GM23248 (cell line): Measurements from ENCODE around the gene CPN2. TPM values are rescaled to one million over a fixed set of nuclear protein-coding genes. Genes with fewer than 3 reads are reported as not detected.

Experiments used
- DNase-seq: peaks from one replicate; pipeline ENCODE4 v3.0.0-alpha.2; 2015
- H2AFZ ChIP-seq: fragments of 200-600 bp; sonication (generic); 2 replicates; pipeline ENCODE4 v1.6.1; 2016; ENCODE audit warnings: antibody characterized with exemption
- H3F3A ChIP-seq: fragments of 200-600 bp; sonication (generic); 2 replicates; pipeline ENCODE4 v1.6.1; 2016; ENCODE audit warnings: mild to moderate bottlenecking, antibody characterized with exemption, mixed run types; ENCODE audit not compliant: insufficient read depth
- H3K27ac ChIP-seq: fragments of 200-600 bp; sonication (generic); 2 replicates; pipeline ENCODE4 v1.5.1; 2016; ENCODE audit warnings: mild to moderate bottlenecking
- H3K27me3 ChIP-seq: fragments of 200-600 bp; sonication (generic); replicated peaks from 2 replicates; pipeline ENCODE4 v1.6.1; 2016; ENCODE audit warnings: mild to moderate bottlenecking; ENCODE audit not compliant: insufficient read depth
- H3K36me3 ChIP-seq: fragments of 200-600 bp; sonication (generic); 2 replicates; pipeline ENCODE4 v1.6.1; 2016; ENCODE audit warnings: low read depth, mild to moderate bottlenecking
- H3K4me1 ChIP-seq: fragments of 200-600 bp; sonication (generic); 2 replicates; pipeline ENCODE4 v1.6.1; 2016; ENCODE audit warnings: mild to moderate bottlenecking; ENCODE audit not compliant: insufficient read depth
- H3K4me2 ChIP-seq: fragments of 200-600 bp; sonication (generic); one replicate; pipeline ENCODE4 v1.6.1; 2016; ENCODE audit warnings: mild to moderate bottlenecking; ENCODE audit not compliant: unreplicated experiment
- H3K4me3 ChIP-seq: fragments of 200-600 bp; sonication (generic); 2 replicates; pipeline ENCODE4 v1.5.1; 2016; ENCODE audit warnings: mild to moderate bottlenecking
- H3K79me2 ChIP-seq: fragments of 200-600 bp; sonication (generic); 2 replicates; pipeline ENCODE4 v1.6.1; 2016; ENCODE audit warnings: mild to moderate bottlenecking; ENCODE audit not compliant: insufficient read depth
- H3K9ac ChIP-seq: fragments of 200-600 bp; sonication (generic); 2 replicates; pipeline ENCODE4 v1.6.1; 2016; ENCODE audit warnings: mild to moderate bottlenecking
- H3K9me2 ChIP-seq: fragments of 200-600 bp; sonication (generic); 2 replicates; pipeline ENCODE4 v1.6.1; 2016; ENCODE audit warnings: mixed run types, mild to moderate bottlenecking, moderate library complexity; ENCODE audit not compliant: insufficient read depth
- H3K9me3 ChIP-seq: fragments of 200-600 bp; sonication (generic); one replicate; pipeline ENCODE4 v1.6.1; 2017; ENCODE audit warnings: low read depth
- H4K20me1 ChIP-seq: fragments of 200-600 bp; sonication (generic); 2 replicates; pipeline ENCODE4 v1.6.0; 2016; ENCODE audit not compliant: insufficient read depth
- EZH2 ChIP-seq: fragments of 200-600 bp; sonication (generic); IDR thresholded peaks from 2 replicates; pipeline ENCODE4 v1.6.1; 2018; ENCODE audit warnings: antibody characterized with exemption, mild to moderate bottlenecking; ENCODE audit not compliant: insufficient read depth, poor library complexity, severe bottlenecking
- EZH2phosphoT487 ChIP-seq: fragments of 200-600 bp; sonication (generic); IDR thresholded peaks from 2 replicates; pipeline ENCODE4 v1.6.1; 2018; ENCODE audit warnings: antibody characterized with exemption, moderate library complexity, mild to moderate bottlenecking, low read depth; ENCODE audit not compliant: insufficient read depth
- WGBS, 2 experiments: methylation state at CpG; one replicate each; pipeline ENCODE4 v1.1.6; 2015 to 2017; ENCODE audit warnings: low lambda C conversion rate in 2 of 2, low coverage in 1 of 2; ENCODE audit errors: missing lambda C conversion rate in 2 of 2; 5-methylcytosine and 5-hydroxymethylcytosine counted together
- in situ Hi-C: fragments of 300-500 bp; cut with MboI; formaldehyde crosslinking; loops from 2 replicates; pipeline ENCODE4 v1.15.0; 2020
- polyA plus RNA-seq: library from polyadenylated mRNA; unstranded; fragments of >200 nt; fragmentation: Nextera tagmentation; extraction: Ambion mirVana; gene quantifications from 2 replicates; pipeline ENCODE4 v1.2.1, GENCODE V29; 2016
- total RNA-seq: library from RNA; depleted of rRNA; stranded (reverse); fragments of >200 nt; shearing (Covaris generic); gene quantifications from 2 replicates; pipeline ENCODE4 v1.2.3, GENCODE V29; 2014

The CPN2 gene
- total and polyA plus RNA-seq, 2 experiments from 2014 or later, result not detected

DNA sequence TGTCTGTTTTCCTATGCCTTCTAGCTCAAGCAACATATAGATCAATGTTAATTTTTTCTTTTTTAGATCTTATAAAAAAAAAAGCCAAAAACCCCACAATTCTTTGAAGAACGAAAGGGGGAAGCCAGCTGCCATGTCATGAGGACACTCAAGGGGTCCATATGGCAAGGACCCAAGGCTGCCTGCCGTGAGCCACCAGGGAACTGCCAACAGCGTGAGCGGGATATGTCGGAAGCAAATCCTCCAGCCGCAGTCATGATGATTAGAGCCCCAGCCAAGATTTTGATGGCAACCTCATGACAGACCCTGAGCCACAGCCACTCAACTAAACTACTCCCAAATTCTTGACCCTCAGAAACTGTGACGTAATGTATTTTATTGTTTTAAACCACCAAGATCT is 41.4 kb upstream of the CPN2 start:
- no peaks in the 10 kb centered on the region for H3K4me1 ChIP-seq
- H3K9ac ChIP-seq, result no peak overlapping the region
- H3K36me3 ChIP-seq, result no peaks in the 10 kb centered on the region
- no peaks in the 10 kb centered on the region for H4K20me1 ChIP-seq
- 87 to 88% methylated on average over 7 of the region's 7 CpGs for WGBS, 2 experiments
- no peak for DNase-seq
- H3K9me3 ChIP-seq, result no peaks in the 10 kb centered on the region
- H3K27ac ChIP-seq, result no peak overlapping the region
- no peak overlapping the region for H2AFZ ChIP-seq
- no peak overlapping the region for H3K4me2 ChIP-seq
- H3K79me2 ChIP-seq, result no peaks in the 10 kb centered on the region
- H3K27me3 ChIP-seq, result peaks cover 7% of the 10 kb centered on the region
- H3K9me2 ChIP-seq, result no peaks in the 10 kb centered on the region
- H3K4me3 ChIP-seq, result no peak overlapping the region
- TF ChIP-seq EZH2 (no peak), EZH2phosphoT487 (no peak)
- peaks cover 4% of the 10 kb centered on the region; the same call in 1 of the 2 replicates for H3F3A ChIP-seq
- in situ Hi-C loops, result no loop called here

DNA sequence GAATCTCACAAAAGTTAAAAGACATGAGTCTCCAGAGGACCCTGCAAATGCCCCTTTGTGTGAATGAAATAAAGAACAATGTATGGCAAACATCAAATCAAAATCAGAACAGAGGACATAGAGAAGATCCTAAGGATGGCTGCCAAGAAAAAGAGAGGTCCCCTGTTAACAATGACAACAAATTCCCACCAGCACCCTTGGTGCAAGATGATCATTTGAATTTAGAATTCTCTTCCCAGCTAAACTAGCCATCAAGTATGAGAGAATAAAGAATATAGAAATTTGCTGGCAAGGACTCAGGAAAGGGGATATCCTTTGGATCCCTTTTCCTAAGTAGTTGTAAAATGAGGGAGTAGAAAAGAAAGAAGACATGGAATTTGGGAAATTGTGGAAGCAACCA is 39.7 kb upstream of the CPN2 start:
- no peaks in the 10 kb centered on the region for H3K36me3 ChIP-seq
- no peaks in the 10 kb centered on the region for H3K79me2 ChIP-seq
- no peak overlapping the region for H3K4me2 ChIP-seq
- no peak overlapping the region for H3K27ac ChIP-seq
- no peaks in the 10 kb centered on the region for H3K9me2 ChIP-seq
- no peaks in the 10 kb centered on the region for H3K4me1 ChIP-seq
- no peak overlapping the region for H3K4me3 ChIP-seq
- DNase-seq, result no peak
- no peak overlapping the region for H3K9ac ChIP-seq
- H3K27me3 ChIP-seq, result peaks cover 8% of the 10 kb centered on the region
- no peak for TF ChIP-seq EZH2phosphoT487
- no peak for TF ChIP-seq EZH2
- in situ Hi-C loops, result no loop called here
- H3F3A ChIP-seq, result peaks cover 4% of the 10 kb centered on the region; the same call in 1 of the 2 replicates
- no peak overlapping the region for H2AFZ ChIP-seq
- no peaks in the 10 kb centered on the region for H4K20me1 ChIP-seq
- no peaks in the 10 kb centered on the region for H3K9me3 ChIP-seq

DNA sequence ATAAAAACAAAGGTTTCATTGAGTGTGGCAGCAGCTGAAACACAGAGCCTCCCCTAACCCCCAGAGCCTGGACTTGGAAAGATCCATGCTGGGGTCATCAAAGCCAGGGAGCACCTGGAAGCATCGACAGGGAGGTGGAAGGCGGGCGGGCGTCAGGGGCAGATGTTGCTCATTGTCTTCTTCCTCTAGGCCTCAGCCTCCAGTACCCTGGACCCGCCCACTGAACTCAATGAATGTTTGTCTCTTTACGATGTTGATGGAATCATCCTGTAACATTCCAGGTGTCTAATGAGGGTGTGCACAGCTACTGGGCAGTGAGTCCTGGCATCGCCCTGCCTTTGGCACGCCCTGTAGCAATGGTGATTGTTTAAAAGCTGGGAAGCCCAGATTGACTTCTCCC is 38.1 kb upstream of the CPN2 start:
- DNase-seq, result no peak
- no peaks in the 10 kb centered on the region for H3K36me3 ChIP-seq
- in situ Hi-C loops, result no loop called here
- no peak overlapping the region for H3K9ac ChIP-seq
- peaks cover 10% of the 10 kb centered on the region for H3K27me3 ChIP-seq
- H3K27ac ChIP-seq, result no peak overlapping the region
- H3K9me2 ChIP-seq, result no peaks in the 10 kb centered on the region
- WGBS, 2 experiments, result 89 to 93% methylated on average over 8 of the region's 8 CpGs
- no peaks in the 10 kb centered on the region for H4K20me1 ChIP-seq
- H3K9me3 ChIP-seq, result no peaks in the 10 kb centered on the region
- H3F3A ChIP-seq, result no peaks in the 10 kb centered on the region
- no peaks in the 10 kb centered on the region for H3K79me2 ChIP-seq
- H2AFZ ChIP-seq, result no peak overlapping the region
- no peak overlapping the region for H3K4me3 ChIP-seq
- H3K4me2 ChIP-seq, result no peak overlapping the region
- no peaks in the 10 kb centered on the region for H3K4me1 ChIP-seq
- TF ChIP-seq EZH2phosphoT487, result no peak
- no peak for TF ChIP-seq EZH2

DNA sequence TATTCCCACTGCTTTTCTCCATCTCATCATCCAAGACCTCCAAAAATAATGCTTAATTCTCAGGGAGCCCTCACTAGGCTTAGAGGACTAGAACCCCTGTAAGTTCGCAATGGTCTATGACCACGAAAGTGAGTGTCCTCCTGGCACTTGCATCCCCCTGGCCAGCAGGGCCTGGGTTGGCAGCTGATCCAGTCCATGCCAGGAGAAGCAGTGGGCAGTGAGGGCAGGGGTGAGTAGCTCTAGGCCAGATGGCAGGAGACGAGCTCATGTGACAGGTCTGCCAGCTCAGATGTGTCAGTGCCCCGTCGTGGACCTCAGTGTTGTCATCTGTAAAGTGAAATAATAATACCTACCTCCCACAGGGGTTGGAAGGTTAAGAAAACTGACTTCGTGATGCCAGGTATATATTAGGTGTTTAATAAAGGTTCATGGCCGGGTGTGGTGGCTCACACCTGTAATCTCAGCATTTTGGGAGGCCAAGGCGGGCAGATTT is 36.8 kb upstream of the CPN2 start:
- in situ Hi-C loops, result no loop called here
- no peak overlapping the region for H3K4me3 ChIP-seq
- no peaks in the 10 kb centered on the region for H4K20me1 ChIP-seq
- no peaks in the 10 kb centered on the region for H3K9me2 ChIP-seq
- WGBS, 2 experiments, result 82 to 87% methylated on average over 8 of the region's 8 CpGs
- TF ChIP-seq EZH2phosphoT487, result no peak
- TF ChIP-seq EZH2, result no peak
- H3K9ac ChIP-seq, result no peak overlapping the region
- no peaks in the 10 kb centered on the region for H3K4me1 ChIP-seq
- peaks cover 10% of the 10 kb centered on the region for H3K27me3 ChIP-seq
- H3K27ac ChIP-seq, result no peak overlapping the region
- no peak overlapping the region for H2AFZ ChIP-seq
- no peaks in the 10 kb centered on the region for H3F3A ChIP-seq
- no peaks in the 10 kb centered on the region for H3K79me2 ChIP-seq
- no peaks in the 10 kb centered on the region for H3K36me3 ChIP-seq
- H3K4me2 ChIP-seq, result no peak overlapping the region
- H3K9me3 ChIP-seq, result no peaks in the 10 kb centered on the region
- no peak for DNase-seq

DNA sequence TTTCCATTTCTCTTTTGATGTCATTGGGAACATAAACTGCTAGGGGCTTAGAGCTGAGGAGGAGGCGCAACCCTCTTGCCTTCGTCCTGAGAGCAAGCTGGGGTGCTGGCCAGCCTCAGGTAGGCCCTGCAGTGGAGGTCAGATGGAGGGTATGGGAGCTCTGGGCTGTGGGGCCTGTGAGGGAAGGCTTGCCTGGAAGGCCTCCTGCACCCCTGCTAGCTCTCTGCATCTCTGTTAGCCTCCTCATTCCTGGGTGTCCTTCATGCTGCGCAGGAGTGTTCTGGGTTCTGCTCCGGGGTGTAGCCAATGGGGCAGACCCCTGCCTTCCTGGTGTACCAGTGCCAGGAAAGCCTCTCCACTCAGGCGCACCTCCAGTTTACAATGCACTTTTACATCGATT is 36.1 kb upstream of the CPN2 start:
- H3K4me1 ChIP-seq, result no peaks in the 10 kb centered on the region
- no peaks in the 10 kb centered on the region for H3F3A ChIP-seq
- H3K79me2 ChIP-seq, result no peaks in the 10 kb centered on the region
- H4K20me1 ChIP-seq, result no peaks in the 10 kb centered on the region
- TF ChIP-seq EZH2phosphoT487 (no peak), EZH2 (no peak)
- H3K27ac ChIP-seq, result no peak overlapping the region
- 92 to 95% methylated on average over 6 of the region's 6 CpGs for WGBS, 2 experiments
- H3K27me3 ChIP-seq, result peaks cover 10% of the 10 kb centered on the region
- H3K4me3 ChIP-seq, result no peak overlapping the region
- H3K9me2 ChIP-seq, result no peaks in the 10 kb centered on the region
- no peak for DNase-seq
- H3K9me3 ChIP-seq, result no peaks in the 10 kb centered on the region
- H2AFZ ChIP-seq, result no peak overlapping the region
- H3K36me3 ChIP-seq, result no peaks in the 10 kb centered on the region
- no peak overlapping the region for H3K9ac ChIP-seq
- in situ Hi-C loops, result no loop called here
- no peak overlapping the region for H3K4me2 ChIP-seq
